ENCODE measurements around the gene LRP4. TPM values are rescaled to one million over a fixed set of nuclear protein-coding genes. Genes with fewer than 3 reads are reported as not detected.

LRP4 gene
- total RNA-seq, 1 donor from 2014 or later = 4.9 TPM

GRCh38 chr11:46901156-46901555 lies 17.2 kb downstream of the LRP4 start:
- H3K36me3 ChIP-seq = no peaks in the 10 kb centered on the region

GRCh38 chr11:46900091-46900746 lies 18.1 kb downstream of the LRP4 start:
- TF ChIP-seq CTCF (IDR thresholded peaks at IDR 0.05) = no peak
- Histone ChIP-seq H3K4me3 (no peak overlapping the region), H3K9me3 (no peaks in the 10 kb centered on the region), H3K36me3 (no peaks in the 10 kb centered on the region), H3K27me3 (no peaks in the 10 kb centered on the region), H3K4me1 (peaks cover 0 to 2% of the 10 kb centered on the region in 2 donors), H3K27ac (no peak overlapping the region)
- intact Hi-C loops (cut with DNase I) = no loop called here
- DNase-seq (ENCODE audit: low spot score in 2 of 2) = no peak

More at GRCh38 chr11:46901156-46901555, 17.2 kb downstream of the LRP4 start:
- H3K27me3 ChIP-seq = no peaks in the 10 kb centered on the region
- intact Hi-C loops (cut with DNase I) = no loop called here
- no peak for DNase-seq (ENCODE audit: low spot score in 2 of 2)
- TF ChIP-seq CTCF (IDR thresholded peaks at IDR 0.05) = no peak
- no peak overlapping the region for H3K27ac ChIP-seq
- H3K9me3 ChIP-seq = no peaks in the 10 kb centered on the region
- H3K4me3 ChIP-seq = no peak overlapping the region
- H3K4me1 ChIP-seq = no peaks in the 10 kb centered on the region

GRCh38 chr11:46899501-46900025 lies 18.8 kb downstream of the LRP4 start:
- Histone ChIP-seq H3K4me1 (peaks cover 0 to 2% of the 10 kb centered on the region in 2 donors), H3K4me3 (no peak overlapping the region), H3K27me3 (no peaks in the 10 kb centered on the region), H3K9me3 (no peaks in the 10 kb centered on the region), H3K36me3 (no peaks in the 10 kb centered on the region), H3K27ac (no peak overlapping the region)
- TF ChIP-seq CTCF (IDR thresholded peaks at IDR 0.05) = no peak
- intact Hi-C loops (cut with DNase I) = no loop called here
- no peak for DNase-seq (ENCODE audit: low spot score in 2 of 2)

GRCh38 chr11:46898396-46899095 lies 19.8 kb downstream of the LRP4 start:
- peaks cover 0 to 2% of the 10 kb centered on the region in 2 donors for H3K4me1 ChIP-seq
- H3K27me3 ChIP-seq = no peaks in the 10 kb centered on the region
- no peaks in the 10 kb centered on the region for H3K9me3 ChIP-seq
- no peak for TF ChIP-seq CTCF (IDR thresholded peaks at IDR 0.05)
- H3K4me3 ChIP-seq = no peak overlapping the region
- no peak for DNase-seq (ENCODE audit: low spot score in 2 of 2)
- intact Hi-C loops (cut with DNase I) = no loop called here
- H3K36me3 ChIP-seq = no peaks in the 10 kb centered on the region
- no peak overlapping the region for H3K27ac ChIP-seq

- H3K36me3 ChIP-seq = no peaks in the 10 kb centered on the region
- intact Hi-C loops (cut with DNase I) = no loop called here
- H3K4me3 ChIP-seq = no peak overlapping the region
- no peak overlapping the region for H3K27ac ChIP-seq
- H3K27me3 ChIP-seq = no peaks in the 10 kb centered on the region
- no peak for TF ChIP-seq CTCF (IDR thresholded peaks at IDR 0.05)
- H3K4me1 ChIP-seq = peaks cover 0 to 2% of the 10 kb centered on the region in 2 donors
- no peak for DNase-seq (ENCODE audit: low spot score in 2 of 2)
- no peaks in the 10 kb centered on the region for H3K9me3 ChIP-seq
These were observed 21.5 kb downstream of the LRP4 start for GRCh38 chr11:46896719-46897406.

Data from ascending aorta (tissue), 2 donors.